GM12873 (cell line): ENCODE measurements around the gene HSPG2.

ENCODE experiments used
- TF ChIP-seq, protein P1 (sequence below): IDR thresholded peaks from 2 replicates; pipeline ENCODE4 v1.5.1; 2012; ENCODE audit warnings: low read depth, mild to moderate bottlenecking, moderate library complexity, low read length, control low read depth; ENCODE audit not compliant: insufficient read depth; ENCODE audit errors: missing control alignments

Gene HSPG2

DNA sequence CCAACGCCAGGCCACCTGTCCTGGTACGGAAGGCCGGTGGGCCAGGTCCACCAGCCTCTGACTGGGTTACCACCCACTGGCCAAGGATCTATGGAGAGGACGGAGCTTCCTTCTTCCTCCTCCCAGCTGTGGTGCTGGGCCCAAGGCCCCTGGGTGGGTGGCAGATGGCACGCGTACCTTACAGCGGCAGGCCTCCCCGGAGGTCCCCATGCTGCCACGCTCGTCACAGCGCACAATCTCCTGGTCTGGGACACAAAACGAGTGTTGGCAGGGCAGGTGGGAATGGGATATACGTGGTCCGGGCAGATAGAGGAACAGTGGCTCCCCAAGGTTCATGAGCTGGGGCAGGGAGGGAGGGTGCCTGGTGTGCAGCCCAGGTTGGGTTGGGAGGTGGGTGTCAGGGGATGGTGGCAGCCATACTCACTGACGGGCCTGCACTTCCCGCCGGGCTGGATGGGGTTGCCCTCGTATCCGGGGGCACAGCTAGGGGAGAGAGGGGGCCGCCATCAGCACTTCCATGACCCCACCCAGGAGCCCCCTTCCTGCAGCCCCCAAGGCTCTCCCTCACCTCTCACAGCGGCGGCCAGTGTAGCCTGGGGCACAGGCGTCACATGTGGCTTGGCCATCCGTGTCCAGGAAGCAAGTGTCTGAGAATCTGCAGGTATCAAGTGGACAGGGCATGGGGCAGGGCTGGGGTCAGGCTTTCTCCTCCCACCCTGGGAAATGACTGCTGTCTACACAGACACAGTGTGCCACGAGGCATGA, 58.9 kb downstream of the HSPG2 start:
- TF ChIP-seq, protein P1, sequence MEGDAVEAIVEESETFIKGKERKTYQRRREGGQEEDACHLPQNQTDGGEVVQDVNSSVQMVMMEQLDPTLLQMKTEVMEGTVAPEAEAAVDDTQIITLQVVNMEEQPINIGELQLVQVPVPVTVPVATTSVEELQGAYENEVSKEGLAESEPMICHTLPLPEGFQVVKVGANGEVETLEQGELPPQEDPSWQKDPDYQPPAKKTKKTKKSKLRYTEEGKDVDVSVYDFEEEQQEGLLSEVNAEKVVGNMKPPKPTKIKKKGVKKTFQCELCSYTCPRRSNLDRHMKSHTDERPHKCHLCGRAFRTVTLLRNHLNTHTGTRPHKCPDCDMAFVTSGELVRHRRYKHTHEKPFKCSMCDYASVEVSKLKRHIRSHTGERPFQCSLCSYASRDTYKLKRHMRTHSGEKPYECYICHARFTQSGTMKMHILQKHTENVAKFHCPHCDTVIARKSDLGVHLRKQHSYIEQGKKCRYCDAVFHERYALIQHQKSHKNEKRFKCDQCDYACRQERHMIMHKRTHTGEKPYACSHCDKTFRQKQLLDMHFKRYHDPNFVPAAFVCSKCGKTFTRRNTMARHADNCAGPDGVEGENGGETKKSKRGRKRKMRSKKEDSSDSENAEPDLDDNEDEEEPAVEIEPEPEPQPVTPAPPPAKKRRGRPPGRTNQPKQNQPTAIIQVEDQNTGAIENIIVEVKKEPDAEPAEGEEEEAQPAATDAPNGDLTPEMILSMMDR = no peak

DNA sequence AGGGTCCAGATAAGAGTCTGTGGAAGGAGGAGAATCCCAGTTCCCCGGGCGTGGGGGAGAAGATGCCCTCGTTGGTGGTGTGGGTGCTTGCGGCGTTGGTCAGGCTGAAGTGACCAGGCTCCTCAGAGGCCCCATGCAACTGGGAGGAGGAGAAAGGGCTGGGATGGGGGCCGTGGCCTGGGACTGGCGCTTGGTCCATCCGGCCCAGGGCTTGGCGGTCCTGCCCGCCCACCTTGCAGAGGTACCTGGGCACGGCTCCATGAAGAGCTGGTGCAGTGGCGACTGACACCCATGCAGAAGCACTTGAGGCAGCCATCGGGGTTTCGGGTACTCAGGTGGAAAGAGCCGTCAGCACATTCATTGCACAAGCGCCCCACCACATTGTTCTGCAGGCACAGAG, 60.8 kb downstream of the HSPG2 start:
- TF ChIP-seq, protein P1 = no peak

DNA sequence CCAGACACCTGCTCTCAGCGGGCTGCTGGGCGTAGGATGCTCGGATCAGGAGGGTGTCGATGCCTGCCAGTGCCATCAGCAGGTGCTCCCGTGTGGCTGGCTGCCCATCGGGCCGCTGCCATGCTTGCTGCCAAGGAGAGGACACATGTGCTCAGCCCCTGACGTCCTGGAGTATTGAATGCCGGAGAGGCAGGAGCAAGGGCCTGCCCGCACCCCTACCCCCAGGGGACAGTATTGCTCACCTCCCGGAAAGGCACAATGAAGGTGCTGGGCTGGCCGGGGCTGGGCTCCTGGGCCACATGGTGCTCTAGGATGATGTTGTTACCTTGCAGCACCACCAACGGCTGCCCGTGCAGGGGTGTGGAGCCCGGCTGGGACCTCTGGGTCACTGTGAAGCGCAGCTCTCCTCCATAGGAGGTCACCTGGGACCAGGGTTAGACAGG, 61.5 kb downstream of the HSPG2 start:
- TF ChIP-seq, protein P1 = no peak

DNA sequence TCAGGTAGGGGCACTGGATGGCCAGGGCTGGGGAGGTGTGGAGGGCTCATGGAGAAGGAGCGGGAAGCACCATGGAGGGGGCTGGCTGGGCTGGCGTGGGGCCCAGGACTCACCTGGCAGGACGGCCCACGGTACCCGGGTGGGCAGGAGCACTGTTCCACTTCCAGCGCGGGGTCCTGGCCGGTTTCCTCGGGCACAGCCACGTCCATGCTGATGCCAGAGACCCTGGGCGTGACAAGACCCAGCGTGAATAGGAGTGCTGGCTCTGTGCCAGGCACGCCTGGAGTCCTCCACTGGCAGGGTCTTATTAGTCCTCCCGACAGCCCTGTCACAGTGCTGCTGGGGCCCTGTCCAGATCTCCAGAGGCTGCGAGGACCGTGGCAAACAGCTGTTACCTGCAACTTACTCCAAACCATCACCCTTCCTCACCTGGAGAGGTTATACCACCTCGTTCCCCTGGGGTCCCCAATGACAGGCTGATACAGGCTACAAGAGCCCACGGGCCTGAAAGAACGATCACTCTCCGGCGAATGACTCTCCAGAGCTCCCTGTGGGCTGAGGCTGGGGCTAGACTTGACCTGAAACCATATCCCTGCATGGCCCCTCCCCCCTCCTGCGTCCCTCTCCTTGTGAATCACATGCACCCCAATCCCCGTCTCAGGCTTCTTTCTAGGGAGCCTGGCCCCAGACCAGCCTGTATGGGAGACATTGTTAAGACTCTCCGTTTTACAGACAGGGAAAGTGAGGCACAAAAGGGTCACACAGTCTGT, 62.1 kb downstream of the HSPG2 start:
- TF ChIP-seq, protein P1 = no peak

DNA sequence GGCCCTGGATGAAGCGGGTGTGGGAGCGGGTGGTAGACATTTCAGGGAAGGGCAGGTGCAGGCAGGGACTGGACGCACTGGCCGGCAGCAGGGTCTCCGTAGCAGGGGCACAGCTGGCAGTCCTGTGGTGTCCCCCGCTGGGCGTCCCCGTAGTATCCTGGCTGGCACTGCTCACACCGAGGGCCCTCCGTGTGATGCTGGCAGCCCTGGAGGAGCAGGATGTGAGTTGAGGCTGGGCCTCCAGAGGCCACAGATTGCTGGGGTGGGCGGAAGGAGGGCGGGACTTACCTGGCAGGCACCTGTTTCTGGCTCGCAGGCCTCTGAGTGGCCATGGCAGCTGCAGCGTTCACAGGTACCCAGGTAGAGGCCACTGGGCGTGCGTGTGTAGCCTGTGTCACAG, 62.8 kb downstream of the HSPG2 start:
- TF ChIP-seq, protein P1 = no peak

DNA sequence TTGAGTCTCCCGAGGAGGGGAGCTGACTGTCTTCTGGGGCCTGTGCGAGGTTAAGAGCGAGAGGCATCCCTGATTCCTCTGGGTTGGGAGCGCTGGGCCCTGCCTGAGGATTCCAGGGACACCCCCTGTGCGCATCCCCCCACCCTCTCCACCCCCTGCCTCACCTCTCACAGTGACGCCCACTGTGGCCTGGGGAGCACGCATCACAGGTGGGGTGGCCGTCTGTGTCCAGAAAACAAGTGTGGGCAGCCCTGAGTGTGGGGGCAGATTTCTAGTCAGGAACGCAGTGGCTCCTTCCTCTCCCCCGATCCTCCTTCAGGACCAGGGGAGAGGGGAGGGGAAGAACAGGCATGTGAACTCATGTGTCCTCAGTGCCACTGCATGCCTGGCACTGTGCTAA, 63.3 kb downstream of the HSPG2 start:
- TF ChIP-seq, protein P1 = no peak

DNA sequence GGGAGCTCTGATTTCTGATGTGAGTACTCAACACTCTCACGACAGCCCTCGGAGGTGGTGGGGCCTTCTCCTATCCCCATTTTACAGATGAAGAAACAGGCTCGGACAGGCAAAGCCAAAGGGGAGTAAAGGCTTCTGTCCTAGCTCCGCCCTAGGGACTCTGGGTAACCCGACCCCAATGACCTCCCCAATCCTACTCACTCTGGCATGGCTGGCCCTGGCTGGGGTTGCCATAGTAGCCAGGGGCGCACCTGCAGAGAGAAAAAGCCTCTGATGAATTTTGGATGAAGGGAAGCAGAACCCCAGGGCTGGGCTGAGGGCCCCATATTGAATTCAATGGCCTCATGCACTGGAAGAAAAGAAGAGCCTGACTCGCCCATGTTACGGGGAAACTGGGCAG, 63.9 kb downstream of the HSPG2 start:
- TF ChIP-seq, protein P1 = no peak
